WTC11 (cell line): ENCODE measurements around the gene BEND5. TPM values are rescaled to one million over a fixed set of nuclear protein-coding genes. Genes with fewer than 3 reads are reported as not detected.

Experiments
- ATAC-seq: fragments of 200-7000 bp; cut with Tn5 transposase; 2 replicates; pipeline ENCODE4 v1.10.0; 2021; ENCODE audit warnings: mild to moderate bottlenecking, moderate library complexity
- CTCF ChIA-PET: fragments of 300-600 bp; sonication (Branson Sonifier 250); formaldehyde crosslinking; loops from one replicate; lab custom pipeline; 2021; ENCODE audit warnings: antibody characterized with exemption; lab: Charles Lee
- POLR2A ChIA-PET: fragments of 350-600 bp; sonication (Branson Sonifier 250); formaldehyde crosslinking; loops from one replicate; lab custom pipeline; 2021; ENCODE audit warnings: antibody characterized with exemption; lab: Charles Lee
- DNase-seq: peaks from one replicate; pipeline ENCODE4 v3.0.0; 2021; ENCODE audit warnings: low spot score
- H3K27ac Mint-ChIP-seq: 2 replicates; pipeline ENCODE4 v1.8.0; 2021; ENCODE audit warnings: mixed read lengths
- H3K27me3 Mint-ChIP-seq: 2 replicates; pipeline ENCODE4 v1.8.0; 2021; ENCODE audit warnings: low read depth, mild to moderate bottlenecking, moderate library complexity, mixed read lengths
- H3K36me3 Mint-ChIP-seq: 2 replicates; pipeline ENCODE4 v1.8.0; 2021; ENCODE audit warnings: mixed read lengths
- H3K4me1 Mint-ChIP-seq: 2 replicates; pipeline ENCODE4 v1.8.0; 2022; ENCODE audit warnings: mixed read lengths
- H3K4me3 Mint-ChIP-seq: 2 replicates; pipeline ENCODE4 v1.8.0; 2021; ENCODE audit warnings: mild to moderate bottlenecking, moderate library complexity, mixed read lengths
- H3K9me3 Mint-ChIP-seq: 2 replicates; pipeline ENCODE4 v1.8.0; 2021; ENCODE audit warnings: mixed read lengths
- CREM ChIP-seq: sonication (generic); formaldehyde crosslinking; IDR thresholded peaks from 2 replicates; pipeline ENCODE4 v1.8.1; 2022; ENCODE audit warnings: mild to moderate bottlenecking, missing genetic modification reagents, moderate library complexity
- EMX1 ChIP-seq: fragments of 250-450 bp; sonication (Bioruptor Pico); IDR thresholded peaks from 2 replicates; pipeline ENCODE4 v1.8.0; 2021; ENCODE audit warnings: mild to moderate bottlenecking
- FOXP1 ChIP-seq: sonication (generic); formaldehyde crosslinking; IDR thresholded peaks from 2 replicates; pipeline ENCODE4 v1.8.0; 2022; ENCODE audit warnings: missing genetic modification reagents, mild to moderate bottlenecking, moderate library complexity, borderline replicate concordance
- JUN ChIP-seq: sonication (generic); formaldehyde crosslinking; IDR thresholded peaks from 2 replicates; pipeline ENCODE4 v1.8.0; 2023; ENCODE audit warnings: mild to moderate bottlenecking, missing genetic modification reagents
- MXD4 ChIP-seq: fragments of 250-450 bp; sonication (Bioruptor Pico); IDR thresholded peaks from 2 replicates; pipeline ENCODE4 v1.8.0; 2021; ENCODE audit warnings: mild to moderate bottlenecking, moderate library complexity, borderline replicate concordance
- NFATC4 ChIP-seq: fragments of 250-450 bp; sonication (Bioruptor Pico); IDR thresholded peaks from 2 replicates; pipeline ENCODE4 v1.9.0; 2021; ENCODE audit warnings: mild to moderate bottlenecking
- total RNA-seq: library from RNA; stranded (reverse); gene quantifications from 3 replicates; pipeline ENCODE4 v1.2.3, GENCODE V29; 2021
- TF ChIP-seq, protein P1 (sequence below): sonication (generic); formaldehyde crosslinking; IDR thresholded peaks from 2 replicates; pipeline ENCODE4 v1.8.1; 2022; ENCODE audit warnings: mild to moderate bottlenecking, moderate library complexity, missing genetic modification reagents
- TF ChIP-seq, protein P2 (sequence below): sonication (generic); formaldehyde crosslinking; IDR thresholded peaks from 2 replicates; pipeline ENCODE4 v1.8.0; 2022; ENCODE audit warnings: mild to moderate bottlenecking, missing genetic modification reagents
- TF ChIP-seq, protein P3 (sequence below): sonication (generic); formaldehyde crosslinking; IDR thresholded peaks from 2 replicates; pipeline ENCODE4 v1.8.1; 2023; ENCODE audit warnings: mild to moderate bottlenecking, missing genetic modification reagents, moderate library complexity
- TF ChIP-seq, protein P4 (sequence below): fragments of 250-450 bp; sonication (Bioruptor Pico); IDR thresholded peaks from 2 replicates; pipeline ENCODE4 v2.1.2; 2022; ENCODE audit warnings: mild to moderate bottlenecking, moderate library complexity
- TF ChIP-seq, protein P5 (sequence below): sonication (generic); formaldehyde crosslinking; IDR thresholded peaks from 2 replicates; pipeline ENCODE4 v1.8.0; 2023; ENCODE audit warnings: missing genetic modification reagents, mild to moderate bottlenecking, borderline replicate concordance
- TF ChIP-seq, protein P6 (sequence below): sonication (generic); formaldehyde crosslinking; IDR thresholded peaks from 2 replicates; pipeline ENCODE4 v1.8.1; 2022; ENCODE audit warnings: mild to moderate bottlenecking, missing genetic modification reagents, moderate library complexity, borderline replicate concordance
- TF ChIP-seq, protein P7 (sequence below): sonication (generic); formaldehyde crosslinking; IDR thresholded peaks from 2 replicates; pipeline ENCODE4 v1.8.1; 2022; ENCODE audit warnings: low read depth, mild to moderate bottlenecking, moderate library complexity, missing genetic modification reagents, borderline replicate concordance

The BEND5 gene
- total RNA-seq, 1 experiment from 2014 or later, result 4.9 TPM

DNA sequence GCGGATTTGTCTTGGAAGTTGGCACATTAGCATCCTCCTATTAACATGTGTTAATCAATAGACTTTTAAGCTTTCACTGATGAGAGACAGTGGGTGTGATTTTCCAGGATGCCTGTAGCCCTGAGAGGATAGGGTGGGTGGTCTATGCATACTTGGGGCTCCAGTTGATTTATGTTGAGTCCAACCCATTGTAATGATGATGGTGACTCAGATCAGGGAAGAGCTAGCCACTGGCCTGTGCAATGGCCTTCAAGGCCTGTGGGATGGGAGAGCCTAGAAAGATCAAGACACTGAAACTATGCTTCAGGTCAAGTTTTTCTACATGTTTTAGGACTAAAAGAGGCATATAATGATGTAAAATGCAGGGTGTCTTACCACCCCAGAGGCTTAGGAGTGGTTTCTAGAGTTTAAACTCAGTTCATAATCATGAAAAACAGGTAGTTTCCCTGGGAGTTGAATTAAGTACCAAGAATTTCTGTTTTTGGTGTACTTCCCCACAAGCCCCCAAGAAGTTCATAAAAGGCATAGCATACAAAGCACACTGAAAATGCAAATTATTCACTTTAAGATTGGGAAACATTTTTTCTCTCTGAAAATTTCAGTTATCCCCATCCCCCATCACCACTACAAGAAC is 19.9 kb downstream of the BEND5 start:
- ChIA-PET POLR2A (no interaction called here), CTCF (interaction anchor here (1.0 kb wide), 1 partner anchor 184 kb away, joined by 3 read pairs; no protein-coding TSS in a partner anchor)
- TF ChIP-seq CREM, result no peak
- TF ChIP-seq, protein P1, sequence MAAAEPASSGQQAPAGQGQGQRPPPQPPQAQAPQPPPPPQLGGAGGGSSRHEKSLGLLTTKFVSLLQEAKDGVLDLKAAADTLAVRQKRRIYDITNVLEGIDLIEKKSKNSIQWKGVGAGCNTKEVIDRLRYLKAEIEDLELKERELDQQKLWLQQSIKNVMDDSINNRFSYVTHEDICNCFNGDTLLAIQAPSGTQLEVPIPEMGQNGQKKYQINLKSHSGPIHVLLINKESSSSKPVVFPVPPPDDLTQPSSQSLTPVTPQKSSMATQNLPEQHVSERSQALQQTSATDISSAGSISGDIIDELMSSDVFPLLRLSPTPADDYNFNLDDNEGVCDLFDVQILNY, result no peak
- TF ChIP-seq NFATC4, result no peak
- no peak for TF ChIP-seq FOXP1 (CRISPR knock-in tag)
- no peak for TF ChIP-seq MXD4 (CRISPR knock-in tag)
- no peak for TF ChIP-seq EMX1
- TF ChIP-seq, protein P2, sequence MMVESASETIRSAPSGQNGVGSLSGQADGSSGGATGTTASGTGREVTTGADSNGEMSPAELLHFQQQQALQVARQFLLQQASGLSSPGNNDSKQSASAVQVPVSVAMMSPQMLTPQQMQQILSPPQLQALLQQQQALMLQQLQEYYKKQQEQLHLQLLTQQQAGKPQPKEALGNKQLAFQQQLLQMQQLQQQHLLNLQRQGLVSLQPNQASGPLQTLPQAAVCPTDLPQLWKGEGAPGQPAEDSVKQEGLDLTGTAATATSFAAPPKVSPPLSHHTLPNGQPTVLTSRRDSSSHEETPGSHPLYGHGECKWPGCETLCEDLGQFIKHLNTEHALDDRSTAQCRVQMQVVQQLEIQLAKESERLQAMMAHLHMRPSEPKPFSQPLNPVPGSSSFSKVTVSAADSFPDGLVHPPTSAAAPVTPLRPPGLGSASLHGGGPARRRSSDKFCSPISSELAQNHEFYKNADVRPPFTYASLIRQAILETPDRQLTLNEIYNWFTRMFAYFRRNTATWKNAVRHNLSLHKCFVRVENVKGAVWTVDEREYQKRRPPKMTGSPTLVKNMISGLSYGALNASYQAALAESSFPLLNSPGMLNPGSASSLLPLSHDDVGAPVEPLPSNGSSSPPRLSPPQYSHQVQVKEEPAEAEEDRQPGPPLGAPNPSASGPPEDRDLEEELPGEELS (CRISPR knock-in tag), result no peak
- TF ChIP-seq, protein P3, sequence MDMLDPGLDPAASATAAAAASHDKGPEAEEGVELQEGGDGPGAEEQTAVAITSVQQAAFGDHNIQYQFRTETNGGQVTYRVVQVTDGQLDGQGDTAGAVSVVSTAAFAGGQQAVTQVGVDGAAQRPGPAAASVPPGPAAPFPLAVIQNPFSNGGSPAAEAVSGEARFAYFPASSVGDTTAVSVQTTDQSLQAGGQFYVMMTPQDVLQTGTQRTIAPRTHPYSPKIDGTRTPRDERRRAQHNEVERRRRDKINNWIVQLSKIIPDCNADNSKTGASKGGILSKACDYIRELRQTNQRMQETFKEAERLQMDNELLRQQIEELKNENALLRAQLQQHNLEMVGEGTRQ (CRISPR knock-in tag), result no peak
- TF ChIP-seq, protein P4, sequence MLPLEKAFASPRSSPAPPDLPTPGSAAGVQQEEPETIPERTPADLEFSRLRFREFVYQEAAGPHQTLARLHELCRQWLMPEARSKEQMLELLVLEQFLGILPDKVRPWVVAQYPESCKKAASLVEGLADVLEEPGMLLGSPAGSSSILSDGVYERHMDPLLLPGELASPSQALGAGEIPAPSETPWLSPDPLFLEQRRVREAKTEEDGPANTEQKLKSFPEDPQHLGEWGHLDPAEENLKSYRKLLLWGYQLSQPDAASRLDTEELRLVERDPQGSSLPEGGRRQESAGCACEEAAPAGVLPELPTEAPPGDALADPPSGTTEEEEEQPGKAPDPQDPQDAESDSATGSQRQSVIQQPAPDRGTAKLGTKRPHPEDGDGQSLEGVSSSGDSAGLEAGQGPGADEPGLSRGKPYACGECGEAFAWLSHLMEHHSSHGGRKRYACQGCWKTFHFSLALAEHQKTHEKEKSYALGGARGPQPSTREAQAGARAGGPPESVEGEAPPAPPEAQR, result no peak
- TF ChIP-seq, protein P5, sequence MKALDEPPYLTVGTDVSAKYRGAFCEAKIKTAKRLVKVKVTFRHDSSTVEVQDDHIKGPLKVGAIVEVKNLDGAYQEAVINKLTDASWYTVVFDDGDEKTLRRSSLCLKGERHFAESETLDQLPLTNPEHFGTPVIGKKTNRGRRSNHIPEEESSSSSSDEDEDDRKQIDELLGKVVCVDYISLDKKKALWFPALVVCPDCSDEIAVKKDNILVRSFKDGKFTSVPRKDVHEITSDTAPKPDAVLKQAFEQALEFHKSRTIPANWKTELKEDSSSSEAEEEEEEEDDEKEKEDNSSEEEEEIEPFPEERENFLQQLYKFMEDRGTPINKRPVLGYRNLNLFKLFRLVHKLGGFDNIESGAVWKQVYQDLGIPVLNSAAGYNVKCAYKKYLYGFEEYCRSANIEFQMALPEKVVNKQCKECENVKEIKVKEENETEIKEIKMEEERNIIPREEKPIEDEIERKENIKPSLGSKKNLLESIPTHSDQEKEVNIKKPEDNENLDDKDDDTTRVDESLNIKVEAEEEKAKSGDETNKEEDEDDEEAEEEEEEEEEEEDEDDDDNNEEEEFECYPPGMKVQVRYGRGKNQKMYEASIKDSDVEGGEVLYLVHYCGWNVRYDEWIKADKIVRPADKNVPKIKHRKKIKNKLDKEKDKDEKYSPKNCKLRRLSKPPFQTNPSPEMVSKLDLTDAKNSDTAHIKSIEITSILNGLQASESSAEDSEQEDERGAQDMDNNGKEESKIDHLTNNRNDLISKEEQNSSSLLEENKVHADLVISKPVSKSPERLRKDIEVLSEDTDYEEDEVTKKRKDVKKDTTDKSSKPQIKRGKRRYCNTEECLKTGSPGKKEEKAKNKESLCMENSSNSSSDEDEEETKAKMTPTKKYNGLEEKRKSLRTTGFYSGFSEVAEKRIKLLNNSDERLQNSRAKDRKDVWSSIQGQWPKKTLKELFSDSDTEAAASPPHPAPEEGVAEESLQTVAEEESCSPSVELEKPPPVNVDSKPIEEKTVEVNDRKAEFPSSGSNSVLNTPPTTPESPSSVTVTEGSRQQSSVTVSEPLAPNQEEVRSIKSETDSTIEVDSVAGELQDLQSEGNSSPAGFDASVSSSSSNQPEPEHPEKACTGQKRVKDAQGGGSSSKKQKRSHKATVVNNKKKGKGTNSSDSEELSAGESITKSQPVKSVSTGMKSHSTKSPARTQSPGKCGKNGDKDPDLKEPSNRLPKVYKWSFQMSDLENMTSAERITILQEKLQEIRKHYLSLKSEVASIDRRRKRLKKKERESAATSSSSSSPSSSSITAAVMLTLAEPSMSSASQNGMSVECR (CRISPR knock-in tag), result no peak
- TF ChIP-seq, protein P6, sequence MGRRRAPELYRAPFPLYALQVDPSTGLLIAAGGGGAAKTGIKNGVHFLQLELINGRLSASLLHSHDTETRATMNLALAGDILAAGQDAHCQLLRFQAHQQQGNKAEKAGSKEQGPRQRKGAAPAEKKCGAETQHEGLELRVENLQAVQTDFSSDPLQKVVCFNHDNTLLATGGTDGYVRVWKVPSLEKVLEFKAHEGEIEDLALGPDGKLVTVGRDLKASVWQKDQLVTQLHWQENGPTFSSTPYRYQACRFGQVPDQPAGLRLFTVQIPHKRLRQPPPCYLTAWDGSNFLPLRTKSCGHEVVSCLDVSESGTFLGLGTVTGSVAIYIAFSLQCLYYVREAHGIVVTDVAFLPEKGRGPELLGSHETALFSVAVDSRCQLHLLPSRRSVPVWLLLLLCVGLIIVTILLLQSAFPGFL (CRISPR knock-in tag), result no peak
- TF ChIP-seq JUN (CRISPR knock-in tag), result no peak
- TF ChIP-seq, protein P7, sequence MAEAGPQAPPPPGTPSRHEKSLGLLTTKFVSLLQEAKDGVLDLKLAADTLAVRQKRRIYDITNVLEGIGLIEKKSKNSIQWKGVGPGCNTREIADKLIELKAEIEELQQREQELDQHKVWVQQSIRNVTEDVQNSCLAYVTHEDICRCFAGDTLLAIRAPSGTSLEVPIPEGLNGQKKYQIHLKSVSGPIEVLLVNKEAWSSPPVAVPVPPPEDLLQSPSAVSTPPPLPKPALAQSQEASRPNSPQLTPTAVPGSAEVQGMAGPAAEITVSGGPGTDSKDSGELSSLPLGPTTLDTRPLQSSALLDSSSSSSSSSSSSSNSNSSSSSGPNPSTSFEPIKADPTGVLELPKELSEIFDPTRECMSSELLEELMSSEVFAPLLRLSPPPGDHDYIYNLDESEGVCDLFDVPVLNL (CRISPR knock-in tag), result no peak
- peaks cover 15% of the 10 kb centered on the region for H3K4me1 Mint-ChIP-seq
- H3K27ac Mint-ChIP-seq, result no peak overlapping the region
- H3K9me3 Mint-ChIP-seq, result no peaks in the 10 kb centered on the region
- peaks cover 44% of the 10 kb centered on the region for H3K36me3 Mint-ChIP-seq
- ATAC-seq, result no peak
- H3K27me3 Mint-ChIP-seq, result no peaks in the 10 kb centered on the region
- DNase-seq, result no peak
- no peak overlapping the region for H3K4me3 Mint-ChIP-seq
